GM15510 (cell line): ENCODE results near the gene MT1F.

Experiments used
- POLR2A ChIP-seq: IDR thresholded peaks from 3 replicates; pipeline ENCODE4 v1.6.1; 2011; ENCODE audit warnings: borderline replicate concordance; ENCODE audit not compliant: insufficient read length; ENCODE audit errors: extremely low read depth

Gene MT1F

DNA sequence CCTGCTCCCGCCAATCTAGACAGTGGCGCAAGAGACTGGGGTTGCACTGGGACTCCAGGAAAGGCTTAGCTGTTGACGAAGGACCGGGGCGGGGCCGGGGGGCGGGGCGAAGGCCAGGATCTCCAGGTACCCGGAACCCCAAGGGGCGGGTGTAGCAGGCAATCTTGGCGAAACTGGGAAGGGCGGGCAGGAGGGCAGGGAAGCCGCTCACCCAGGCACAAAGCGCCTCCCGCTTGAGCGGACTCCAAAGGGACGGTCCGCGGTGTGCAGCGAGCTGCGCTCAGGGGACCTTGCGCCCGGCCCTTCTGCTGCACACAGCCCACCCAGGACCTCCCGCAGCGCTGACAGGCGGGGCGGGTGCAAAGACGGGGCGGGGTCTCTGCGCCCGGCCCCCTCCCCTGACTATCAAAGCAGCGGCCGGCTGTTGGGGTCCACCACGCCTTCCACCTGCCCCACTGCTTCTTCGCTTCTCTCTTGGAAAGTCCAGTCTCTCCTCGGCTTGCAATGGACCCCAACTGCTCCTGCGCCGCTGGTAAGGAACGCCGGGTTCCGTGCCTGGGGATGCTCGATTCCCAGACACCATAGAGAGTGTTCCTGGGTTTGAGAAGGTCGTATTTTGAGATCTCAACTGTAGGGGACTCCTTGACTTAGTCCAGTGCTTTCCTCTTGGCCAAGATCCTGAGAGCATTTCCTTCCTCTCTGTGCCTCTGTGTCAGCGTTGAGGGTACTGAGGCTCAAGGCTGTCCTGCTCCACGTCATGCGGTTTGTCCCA, at the start of gene MT1F:
Gene MT1F, plus strand, starts transcription at position 405 of the 772 bp plus-strand sequence. Its CDS starts 100 bp downstream, at position 505.
- no peak for TF ChIP-seq POLR2A

DNA sequence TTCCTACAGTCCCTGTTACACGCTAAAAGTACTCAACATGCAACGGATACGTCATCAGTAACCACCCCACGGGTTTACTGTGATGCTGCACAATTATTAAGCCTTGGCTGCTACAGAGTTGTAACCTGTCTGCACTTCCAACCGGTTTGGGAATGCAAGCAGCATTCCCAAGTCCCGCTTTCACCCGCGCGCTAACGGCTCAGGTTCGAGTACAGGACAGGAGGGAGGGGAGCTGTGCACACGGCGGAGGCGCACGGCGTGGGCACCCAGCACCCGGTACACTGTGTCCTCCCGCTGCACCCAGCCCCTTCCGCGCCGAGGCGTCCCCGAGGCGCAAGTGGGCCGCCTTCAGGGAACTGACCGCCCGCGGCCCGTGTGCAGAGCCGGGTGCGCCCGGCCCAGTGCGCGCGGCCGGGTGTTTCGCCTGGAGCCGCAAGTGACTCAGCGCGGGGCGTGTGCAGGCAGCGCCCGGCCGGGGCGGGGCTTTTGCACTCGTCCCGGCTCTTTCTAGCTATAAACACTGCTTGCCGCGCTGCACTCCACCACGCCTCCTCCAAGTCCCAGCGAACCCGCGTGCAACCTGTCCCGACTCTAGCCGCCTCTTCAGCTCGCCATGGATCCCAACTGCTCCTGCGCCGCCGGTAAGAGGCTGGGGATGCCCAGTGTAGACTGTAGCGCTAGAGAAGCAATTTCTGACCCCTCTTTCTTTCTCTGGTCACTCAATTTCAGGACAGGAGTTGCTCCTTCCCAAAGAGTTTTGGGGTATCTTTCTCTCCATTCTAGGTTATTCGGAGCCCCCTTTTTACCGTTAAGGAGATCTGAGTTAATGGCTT, 49.5 kb upstream of the MT1F start, which contains the start of gene MT2A:
Gene MT2A, plus strand, starts transcription at position 542 of the 833 bp plus-strand sequence. Its CDS starts 72 bp downstream, at position 614.
- TF ChIP-seq POLR2A, result peak; percentile 59

DNA sequence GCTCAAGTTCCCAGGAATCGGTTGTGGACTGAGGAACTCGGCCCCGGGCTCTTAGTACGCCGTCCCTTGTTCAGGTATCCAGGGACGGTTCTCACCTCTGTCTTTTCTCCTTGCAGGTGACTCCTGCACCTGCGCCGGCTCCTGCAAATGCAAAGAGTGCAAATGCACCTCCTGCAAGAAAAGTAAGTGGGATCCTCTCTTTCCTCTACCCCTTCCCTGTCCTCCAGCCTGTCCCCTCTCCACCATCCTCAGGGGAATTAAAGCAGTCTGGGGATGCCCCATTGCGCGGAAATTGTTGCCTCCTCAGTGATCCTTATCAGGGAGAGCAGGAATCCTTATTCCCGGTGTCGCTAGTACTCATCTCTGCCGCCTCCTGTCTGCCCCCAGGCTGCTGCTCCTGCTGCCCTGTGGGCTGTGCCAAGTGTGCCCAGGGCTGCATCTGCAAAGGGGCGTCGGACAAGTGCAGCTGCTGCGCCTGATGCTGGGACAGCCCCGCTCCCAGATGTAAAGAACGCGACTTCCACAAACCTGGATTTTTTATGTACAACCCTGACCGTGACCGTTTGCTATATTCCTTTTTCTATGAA, 48.8 kb upstream of the MT1F start:
- no peak for TF ChIP-seq POLR2A

DNA sequence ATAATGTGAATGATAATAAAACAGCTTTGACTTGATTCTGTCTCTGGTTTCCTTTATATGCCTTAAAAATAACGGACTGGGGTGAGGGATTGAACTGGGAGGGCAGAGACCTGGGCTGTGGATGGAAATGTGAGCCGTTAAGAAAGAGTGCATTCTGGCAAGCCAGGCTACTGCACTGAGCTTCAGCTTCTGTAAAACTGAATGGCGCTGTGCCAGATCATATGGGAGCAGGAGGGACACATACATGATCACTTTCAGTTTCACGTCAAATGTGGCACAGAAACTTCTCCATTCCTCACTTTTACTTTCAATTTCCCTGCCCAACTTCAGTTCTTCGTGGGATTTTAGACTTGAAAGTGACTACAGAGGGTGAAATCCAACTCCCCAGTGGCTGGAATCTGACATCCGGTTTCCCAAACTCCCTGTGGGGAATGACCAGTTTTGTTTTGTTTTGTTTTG, 48.3 kb upstream of the MT1F start:
- no peak for TF ChIP-seq POLR2A

DNA sequence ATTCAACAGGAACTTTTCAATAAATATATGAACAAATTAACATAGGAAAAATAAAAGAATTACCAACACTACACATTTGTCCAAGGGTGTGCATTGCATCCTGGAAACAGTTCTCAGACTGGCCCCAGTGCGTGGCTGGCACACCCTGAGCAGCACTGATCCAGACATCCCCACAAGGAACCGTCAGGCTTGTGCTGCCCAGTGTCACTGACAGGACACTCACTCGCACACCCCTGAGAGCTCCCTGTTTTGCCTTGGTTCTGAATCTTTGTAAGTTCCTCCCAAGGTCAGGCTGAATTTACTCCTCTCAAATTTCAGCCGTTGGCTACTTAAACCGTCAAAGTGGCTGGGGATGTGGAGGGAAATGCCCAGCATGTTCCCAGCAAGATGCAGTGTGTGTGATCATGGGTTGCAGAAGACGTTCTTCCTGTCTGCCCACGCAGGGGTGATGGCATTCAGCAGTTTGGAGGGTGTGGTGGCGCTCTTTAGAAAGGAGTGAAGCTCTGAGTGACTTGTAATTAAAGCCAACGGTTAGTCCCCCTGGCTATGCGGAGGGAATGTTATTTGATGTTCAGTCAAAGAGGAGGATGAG, 47.6 kb upstream of the MT1F start:
- no peak for TF ChIP-seq POLR2A

DNA sequence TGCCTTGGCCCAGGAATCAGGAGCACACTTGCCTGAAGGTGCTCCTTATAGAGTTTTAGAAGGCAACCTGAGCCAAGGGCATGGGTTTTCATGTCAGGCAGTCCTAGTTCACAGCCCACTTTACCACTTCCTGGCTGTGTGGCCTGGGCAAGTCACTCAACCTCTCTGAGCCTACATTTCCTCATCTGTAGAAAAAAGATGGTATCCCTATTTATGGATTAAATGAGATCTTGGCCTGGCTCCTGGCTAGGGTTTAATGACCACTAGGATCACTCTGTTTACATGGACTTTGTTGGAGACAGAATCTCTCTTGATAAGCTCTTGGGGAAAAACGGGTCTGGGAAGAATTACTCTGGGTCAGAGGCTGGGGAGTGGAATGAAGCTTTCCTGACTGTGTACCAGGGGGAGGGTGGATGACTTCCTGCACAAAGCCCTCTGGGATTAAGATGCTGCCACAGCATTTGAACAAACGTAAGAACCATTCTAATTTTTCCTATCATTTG, 47.1 kb upstream of the MT1F start:
- TF ChIP-seq POLR2A, result no peak

DNA sequence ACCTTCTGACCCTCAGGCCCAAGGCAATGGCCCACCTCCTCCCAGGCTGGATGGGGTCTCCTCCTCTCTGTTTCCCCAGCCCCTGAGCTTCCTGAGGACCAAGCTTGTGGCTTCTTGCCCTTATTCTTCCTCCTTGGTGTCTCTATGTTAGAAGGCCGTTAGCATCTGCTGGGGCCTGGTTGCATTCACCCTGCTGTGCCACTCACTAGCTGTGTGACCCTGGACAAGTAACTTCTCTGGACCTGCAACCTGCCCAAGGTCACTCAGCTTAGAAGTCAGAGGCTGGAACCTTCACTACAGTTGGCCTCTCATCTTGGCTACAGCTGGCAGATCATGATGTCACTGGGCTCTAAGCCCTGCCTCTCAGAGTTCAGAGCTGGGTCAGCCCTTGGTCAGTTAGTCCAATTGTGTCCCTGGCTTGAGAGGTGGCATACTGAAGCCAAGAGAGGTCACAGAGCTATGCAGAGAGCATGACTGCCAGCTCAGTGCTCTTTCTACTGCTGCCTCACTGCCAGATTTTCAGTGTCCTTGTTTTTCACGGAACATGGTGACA, 46.4 kb upstream of the MT1F start:
- no peak for TF ChIP-seq POLR2A

DNA sequence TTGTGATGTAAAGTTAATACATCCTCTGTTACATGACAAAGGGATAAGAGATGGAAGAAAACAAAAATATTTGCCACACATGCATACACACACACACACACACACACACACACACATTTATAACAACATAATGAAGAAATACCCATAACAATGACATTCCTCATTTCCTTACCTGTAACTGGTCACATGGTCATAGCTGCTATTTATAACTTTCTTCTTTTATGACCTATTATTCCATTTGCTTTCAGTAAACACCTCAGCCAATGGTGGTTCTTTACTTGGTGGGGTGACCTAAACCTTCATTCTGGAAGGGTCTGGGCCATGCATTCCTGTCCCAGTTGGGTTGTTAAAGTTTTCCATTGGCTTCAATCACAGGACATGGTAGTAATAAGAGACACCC, 44.1 kb upstream of the MT1F start:
- no peak for TF ChIP-seq POLR2A

DNA sequence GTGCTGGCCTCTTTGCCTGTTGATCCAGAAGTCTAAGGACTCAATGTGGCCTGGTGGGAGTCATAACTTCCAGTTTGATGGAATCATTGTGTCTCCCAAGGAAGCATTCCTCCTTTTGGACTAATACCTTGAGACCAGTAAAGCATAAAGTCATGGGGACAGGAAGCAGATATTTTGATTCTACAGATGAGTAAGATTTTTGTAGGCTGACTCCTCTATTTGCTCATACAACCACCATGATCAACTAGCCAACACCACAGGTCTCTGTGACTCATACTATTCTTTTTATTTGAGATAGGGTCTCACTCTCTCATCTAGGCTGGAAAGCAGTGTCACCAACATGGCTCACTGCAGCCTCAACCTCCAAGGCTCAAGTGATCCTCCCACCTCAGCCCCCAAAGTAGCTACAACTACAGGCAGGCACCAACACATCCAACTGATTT, 43.2 kb upstream of the MT1F start:
- TF ChIP-seq POLR2A, result no peak

DNA sequence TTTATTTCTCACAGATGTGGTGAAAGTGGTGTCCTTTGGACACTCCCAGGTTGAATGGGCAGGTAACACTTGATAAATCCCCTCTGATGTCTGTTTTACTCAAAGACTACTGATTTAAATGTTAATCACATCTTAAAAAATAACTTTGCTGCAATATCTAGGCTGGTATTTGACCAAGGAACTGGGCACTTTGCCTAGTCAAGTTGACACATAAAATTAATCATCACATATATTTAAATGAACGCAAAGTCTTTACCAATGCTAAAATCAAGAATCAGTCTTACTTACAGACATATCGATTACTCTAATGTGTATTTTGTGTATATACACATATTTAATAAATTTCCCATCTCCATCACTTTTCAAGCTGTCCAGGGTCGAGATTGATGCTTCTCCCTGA, 42.4 kb upstream of the MT1F start:
- TF ChIP-seq POLR2A, result no peak

DNA sequence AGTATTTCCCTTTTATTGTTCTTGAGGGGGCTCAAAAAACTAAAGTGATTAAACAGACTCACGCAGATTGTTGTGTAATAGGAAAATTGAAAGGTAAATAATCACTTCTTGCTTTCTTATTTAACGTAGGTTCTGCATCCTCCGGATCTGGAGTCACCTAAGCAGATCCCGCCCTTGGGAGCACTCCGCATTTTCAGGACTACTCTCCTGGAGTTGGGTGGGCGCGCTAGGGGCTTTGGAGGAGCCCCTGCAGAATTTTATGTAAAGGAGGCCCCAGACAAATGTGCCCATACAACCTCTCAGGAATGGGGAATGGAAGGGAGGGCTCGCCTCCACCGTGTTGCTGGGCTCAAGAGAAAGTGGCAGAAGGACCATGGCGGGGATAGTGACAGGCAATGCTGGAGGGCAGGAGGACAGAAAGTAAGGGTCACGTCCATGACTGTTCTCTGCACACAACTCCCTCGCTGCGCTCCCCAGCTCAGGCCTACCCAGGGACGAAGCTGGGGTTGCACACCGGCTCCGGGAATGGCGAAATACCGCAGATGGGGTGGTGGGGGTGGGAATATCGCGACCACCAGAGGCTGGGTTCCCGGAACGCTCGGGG, 41.0 kb upstream of the MT1F start:
- no peak for TF ChIP-seq POLR2A

DNA sequence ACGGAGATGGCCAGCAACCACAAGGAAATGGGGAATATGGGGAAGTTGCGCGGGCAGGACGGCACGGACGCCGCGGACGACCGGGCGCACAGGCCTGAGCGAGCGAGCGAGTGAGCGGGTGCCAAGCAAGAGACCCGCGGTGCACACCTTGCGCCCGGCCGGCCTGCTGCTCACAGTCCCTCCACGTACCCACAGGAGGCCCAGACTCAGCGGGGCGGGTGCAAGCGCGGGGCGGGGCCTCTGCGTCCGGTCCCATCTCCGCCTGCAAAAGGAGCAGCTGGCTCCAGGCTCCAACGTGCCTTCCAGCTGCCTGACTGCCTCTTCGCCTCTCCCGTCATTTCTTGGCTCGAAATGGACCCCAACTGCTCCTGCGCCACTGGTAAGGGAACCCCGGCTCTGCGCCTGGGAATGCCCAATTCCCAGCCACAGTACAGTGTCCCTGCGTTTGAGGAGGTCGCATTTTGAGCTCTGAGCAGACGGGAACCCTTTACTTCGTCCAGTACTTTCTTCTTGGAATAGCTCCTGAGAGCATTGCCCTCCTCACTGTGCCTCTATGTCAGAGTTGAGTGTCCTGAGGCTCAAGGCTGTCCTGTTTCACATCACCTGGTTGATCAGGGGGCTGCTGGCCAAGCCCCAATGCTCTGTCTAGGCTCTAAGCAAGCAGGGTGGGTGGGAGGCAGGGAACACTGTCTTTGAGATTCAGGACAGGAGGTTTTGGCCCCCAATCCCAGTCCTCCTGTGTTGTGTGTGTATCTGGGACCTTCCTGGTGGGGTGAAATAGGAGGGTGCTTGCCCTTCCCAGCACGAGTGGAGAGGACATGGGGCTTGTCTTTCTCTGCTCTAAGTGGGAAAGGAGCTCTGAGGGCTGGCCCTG, 40.3 kb upstream of the MT1F start:
- TF ChIP-seq POLR2A, result no peak

DNA sequence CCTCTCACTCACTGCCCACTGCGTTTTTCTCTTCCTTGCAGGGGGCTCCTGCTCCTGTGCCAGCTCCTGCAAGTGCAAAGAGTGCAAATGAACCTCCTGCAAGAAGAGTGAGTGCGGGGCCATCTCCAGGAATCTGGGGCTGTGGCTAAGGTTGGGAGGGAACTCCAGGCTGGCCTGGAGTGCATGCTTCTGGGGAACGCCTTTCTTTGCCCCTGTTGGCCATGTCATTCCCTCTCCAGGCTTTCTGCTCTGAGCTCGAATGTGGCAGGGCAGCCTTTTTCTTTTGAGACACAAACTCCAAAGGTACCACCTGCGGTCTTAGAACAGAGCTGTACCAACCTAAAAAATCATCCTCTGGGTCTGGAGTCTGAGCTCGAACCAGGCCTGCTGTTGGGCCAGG, 39.6 kb upstream of the MT1F start:
- TF ChIP-seq POLR2A, result no peak
